ENCODE data around the gene FMNL2.

Gene FMNL2

DNA sequence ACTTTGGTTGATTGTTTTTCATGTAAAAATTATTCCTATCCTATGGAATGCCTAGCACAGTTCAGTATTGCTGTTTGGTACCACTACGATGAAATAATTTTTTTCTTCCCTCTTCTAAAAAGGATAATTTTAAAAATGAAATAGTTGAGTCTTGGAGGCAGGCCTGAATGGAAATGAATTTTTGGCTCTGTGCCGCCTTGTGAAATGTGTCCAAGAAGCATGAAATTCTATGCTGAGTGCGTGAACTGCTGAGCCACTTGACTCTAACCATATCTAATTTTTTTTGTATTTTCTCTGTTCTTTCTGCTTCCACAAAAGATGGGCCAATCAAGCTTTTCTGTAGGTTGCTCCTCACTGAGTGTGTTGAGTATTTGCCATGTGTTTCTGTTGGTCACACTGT lies 287.2 kb downstream of the FMNL2 start:
- no peak for DNase-seq
- TF ChIP-seq POLR2A (IDR thresholded peaks at IDR 0.05; ENCODE audit: low read length) (no peak), GATA1 (IDR thresholded peaks at IDR 0.05; ENCODE audit: low read depth, low read length) (no peak)

GRCh38 chr2:152623076-152623740 lies 288.2 kb downstream of the FMNL2 start:
- TF ChIP-seq GATA1 (IDR thresholded peaks at IDR 0.05; ENCODE audit: low read depth, low read length) = no peak
- no peak for TF ChIP-seq POLR2A (IDR thresholded peaks at IDR 0.05; ENCODE audit: low read length)
- DNase-seq = no peak

GRCh38 chr2:152623775-152624174 lies 288.8 kb downstream of the FMNL2 start:
- TF ChIP-seq GATA1 (IDR thresholded peaks at IDR 0.05; ENCODE audit: low read depth, low read length) (no peak), POLR2A (IDR thresholded peaks at IDR 0.05; ENCODE audit: low read length) (no peak)
- no peak for DNase-seq

DNA sequence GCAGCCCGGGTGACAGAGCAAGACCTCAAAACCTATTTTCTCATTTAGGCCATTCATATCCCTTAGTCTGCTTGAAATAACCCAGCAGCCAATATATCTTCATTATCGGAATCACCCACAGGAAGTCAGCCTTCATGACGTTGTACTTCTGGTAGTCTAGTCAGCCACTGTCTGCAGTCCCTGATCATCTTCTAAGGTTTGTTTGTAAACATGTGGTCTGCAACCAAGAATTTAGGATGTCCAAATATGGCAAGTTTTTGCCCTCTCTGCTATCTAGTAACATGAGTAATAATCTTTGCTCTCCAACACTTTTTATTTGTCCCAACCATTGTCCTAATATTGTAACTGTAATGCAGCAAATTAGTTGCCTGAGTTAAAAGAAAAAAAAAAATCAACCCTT lies 289.8 kb downstream of the FMNL2 start:
- peak; percentile 12 to 25 for DNase-seq
- no peak for TF ChIP-seq POLR2A (IDR thresholded peaks at IDR 0.05; ENCODE audit: low read length)
- TF ChIP-seq GATA1 (IDR thresholded peaks at IDR 0.05; ENCODE audit: low read depth, low read length) = no peak

GRCh38 chr2:152626911-152627339 lies 292.0 kb downstream of the FMNL2 start:
- TF ChIP-seq POLR2A (IDR thresholded peaks at IDR 0.05; ENCODE audit: low read length) = no peak
- no peak for TF ChIP-seq GATA1 (IDR thresholded peaks at IDR 0.05; ENCODE audit: low read depth, low read length)
- no peak for DNase-seq

DNA sequence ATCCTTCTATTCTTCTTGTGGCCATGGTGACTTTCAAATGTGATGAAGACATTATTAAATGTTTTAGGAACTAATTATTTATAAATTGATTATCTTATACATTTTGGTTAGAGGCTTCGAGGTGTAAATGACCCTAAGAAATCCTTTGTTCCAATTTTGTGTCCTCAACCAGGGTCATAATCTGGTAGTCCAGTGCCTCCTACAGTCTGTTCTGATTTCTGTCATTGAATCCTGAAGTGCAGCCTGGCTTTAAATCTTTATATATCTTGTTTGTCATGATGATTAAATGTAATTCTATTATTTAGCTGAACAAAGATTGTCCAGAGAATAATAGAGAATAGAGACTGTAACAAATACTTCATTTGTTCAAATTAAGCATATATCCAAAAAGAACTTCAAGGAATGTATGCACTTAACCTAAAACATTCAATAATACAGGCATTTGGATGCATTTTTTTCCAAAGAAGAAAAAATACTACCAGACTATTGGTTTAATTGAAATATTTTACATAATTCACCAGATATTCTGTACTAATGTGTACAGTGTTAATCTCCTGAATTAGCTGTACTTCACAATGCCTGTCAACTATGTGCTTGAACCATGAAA lies 292.5 kb downstream of the FMNL2 start:
- DNase-seq = peak; percentile 54 to 74

DNA sequence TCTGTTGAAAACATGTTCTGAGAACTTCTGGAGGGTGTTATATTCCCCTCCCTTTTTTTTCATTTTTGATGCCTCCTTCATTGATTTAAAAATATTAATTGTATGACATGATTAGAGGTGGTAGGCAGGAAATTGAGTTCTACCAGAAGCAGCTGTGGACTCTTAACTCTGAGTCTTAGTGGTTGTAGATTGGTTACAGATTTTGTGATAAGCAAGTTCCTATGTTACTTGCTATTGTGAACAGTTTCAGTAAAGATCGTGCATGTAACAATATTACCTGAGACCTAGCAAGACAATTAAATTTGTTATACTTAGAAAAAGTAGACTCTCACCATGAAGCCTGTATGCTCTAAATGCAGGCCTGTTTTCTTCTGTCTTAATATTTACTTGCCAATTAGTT lies 294.2 kb downstream of the FMNL2 start:
- DNase-seq = no peak
- TF ChIP-seq POLR2A (IDR thresholded peaks at IDR 0.05; ENCODE audit: low read length) (no peak), GATA1 (IDR thresholded peaks at IDR 0.05; ENCODE audit: low read depth, low read length) (no peak)

More for the DNA sequence above, 292.5 kb downstream of the FMNL2 start:
- TF ChIP-seq POLR2A (IDR thresholded peaks at IDR 0.05; ENCODE audit: low read length) = no peak
- TF ChIP-seq GATA1 (IDR thresholded peaks at IDR 0.05; ENCODE audit: low read depth, low read length) = no peak

GRCh38 chr2:152630466-152630865 lies 295.5 kb downstream of the FMNL2 start:
- DNase-seq = no peak
- TF ChIP-seq GATA1 (IDR thresholded peaks at IDR 0.05; ENCODE audit: low read depth, low read length) (no peak), POLR2A (IDR thresholded peaks at IDR 0.05; ENCODE audit: low read length) (no peak)

DNA sequence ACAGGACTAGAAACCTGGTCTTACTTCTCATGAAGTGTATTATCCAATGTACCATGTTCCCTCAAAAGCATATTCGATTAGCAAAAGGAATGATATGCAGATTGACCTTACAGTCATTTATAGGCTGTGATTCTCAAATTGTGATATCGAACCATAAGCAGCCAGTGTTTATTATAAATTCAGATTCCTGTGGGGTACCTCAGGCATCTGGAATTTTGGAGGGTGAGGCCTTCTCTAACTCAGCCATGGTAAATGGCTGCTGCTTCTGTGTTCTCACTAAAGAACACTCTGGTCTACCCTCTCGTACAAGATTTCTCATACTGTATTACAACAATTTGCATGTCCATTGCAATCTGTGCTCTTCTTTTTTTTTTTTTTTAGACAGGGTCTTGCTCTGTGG lies 297.8 kb downstream of the FMNL2 start:
- DNase-seq = no peak
- no peak for TF ChIP-seq POLR2A (IDR thresholded peaks at IDR 0.05; ENCODE audit: low read length)
- no peak for TF ChIP-seq GATA1 (IDR thresholded peaks at IDR 0.05; ENCODE audit: low read depth, low read length)

GRCh38 chr2:152635635-152636298 lies 300.8 kb downstream of the FMNL2 start:
- TF ChIP-seq GATA1 (IDR thresholded peaks at IDR 0.05; ENCODE audit: low read depth, low read length) (no peak), POLR2A (IDR thresholded peaks at IDR 0.05; ENCODE audit: low read length) (no peak)

GRCh38 chr2:152637251-152637650 lies 302.3 kb downstream of the FMNL2 start:
- DNase-seq = no peak
- TF ChIP-seq GATA1 (IDR thresholded peaks at IDR 0.05; ENCODE audit: low read depth, low read length) (no peak), POLR2A (IDR thresholded peaks at IDR 0.05; ENCODE audit: low read length) (no peak)

More at GRCh38 chr2:152635635-152636298, 300.8 kb downstream of the FMNL2 start:
- peak; percentile 65 to 86 for DNase-seq

GRCh38 chr2:152638056-152638455 lies 303.1 kb downstream of the FMNL2 start:
- TF ChIP-seq GATA1 (IDR thresholded peaks at IDR 0.05; ENCODE audit: low read depth, low read length) (no peak), POLR2A (IDR thresholded peaks at IDR 0.05; ENCODE audit: low read length) (no peak)

GRCh38 chr2:152638590-152638989 lies 303.6 kb downstream of the FMNL2 start:
- DNase-seq = no peak
- TF ChIP-seq GATA1 (IDR thresholded peaks at IDR 0.05; ENCODE audit: low read depth, low read length) = no peak
- no peak for TF ChIP-seq POLR2A (IDR thresholded peaks at IDR 0.05; ENCODE audit: low read length)

More at GRCh38 chr2:152638056-152638455, 303.1 kb downstream of the FMNL2 start:
- no peak for DNase-seq

DNA sequence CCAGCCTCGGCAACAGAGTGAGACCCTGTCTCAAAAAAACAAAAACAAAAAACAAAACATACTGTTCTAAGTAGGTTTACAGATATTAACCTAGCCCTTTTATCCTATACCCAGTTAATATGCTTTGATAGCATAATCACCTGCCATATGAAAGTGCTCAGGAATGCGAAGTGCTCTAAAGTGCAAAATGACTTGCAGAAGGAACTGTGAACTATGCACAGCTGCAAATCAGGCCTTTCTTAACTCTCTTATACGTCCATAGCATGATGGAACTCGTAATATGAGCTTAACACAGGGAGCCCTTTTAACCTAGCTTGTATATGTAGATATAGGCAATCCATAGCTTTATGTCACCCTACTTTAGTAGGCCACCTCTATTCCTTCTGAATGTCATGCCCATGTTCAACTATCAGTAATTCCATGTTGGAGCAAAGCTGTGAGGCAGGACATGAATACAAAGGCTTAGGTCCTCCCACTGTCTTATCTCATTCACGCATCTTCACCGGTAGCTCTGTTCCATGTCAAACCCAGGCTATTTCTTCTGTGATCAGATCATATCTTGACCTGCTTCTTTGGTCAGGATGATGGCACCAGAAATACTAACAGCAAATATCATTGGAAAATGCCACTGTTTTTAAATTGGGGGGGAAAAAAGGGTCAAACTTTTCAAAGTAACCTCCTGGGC lies 309.4 kb downstream of the FMNL2 start:
- TF ChIP-seq GATA1 (IDR thresholded peaks at IDR 0.05; ENCODE audit: low read depth, low read length) (no peak), POLR2A (IDR thresholded peaks at IDR 0.05; ENCODE audit: low read length) (no peak)
- DNase-seq = no peak

All from erythroblast (primary cell).